NCI-H460 (cell line): ENCODE measurements around the gene FBXO9. TPM values are rescaled to one million over a fixed set of nuclear protein-coding genes. Genes with fewer than 3 reads are reported as not detected.

ENCODE experiments used
- DNase-seq: peaks from one replicate; pipeline ENCODE4 v3.0.0-alpha.2; 2016; ENCODE audit warnings: low read depth; ENCODE audit errors: extremely low read depth
- polyA plus RNA-seq: library from polyadenylated mRNA; depleted of rRNA; stranded (reverse); fragments of >200 nt; gene quantifications from 2 replicates; pipeline ENCODE4 v1.2.3, GENCODE V29; 2014; cell fraction: nucleus; rRNA removed
- total RNA-seq: library from RNA; depleted of rRNA; stranded (reverse); fragments of >200 nt; shearing (Covaris generic); gene quantifications from 2 replicates; pipeline ENCODE4 v1.2.3, GENCODE V29; 2014; rRNA removed

The FBXO9 gene
- 42.9 and 43.9 TPM in 2 replicates for total RNA-seq
- polyA plus RNA-seq, result 47.5 and 55.8 TPM in 2 replicates

- DNase-seq, result peak; percentile 35
Measured at GRCh38 chr6:53065266-53066076, at the start of gene FBXO9. FBXO9 (plus strand) TSS chr6:53065404; CDS start chr6:53065790, 386 bp downstream.

- no peak for DNase-seq
Measured at GRCh38 chr6:53015486-53015885, 49.7 kb upstream of the FBXO9 start.

- no peak for DNase-seq
Measured at GRCh38 chr6:53018446-53018845, 46.8 kb upstream of the FBXO9 start.

- DNase-seq, result no peak
Measured at GRCh38 chr6:53020005-53020744, 45.0 kb upstream of the FBXO9 start.

- no peak for DNase-seq
Measured at GRCh38 chr6:53023323-53023722, 41.9 kb upstream of the FBXO9 start.

- DNase-seq, result no peak
Measured at GRCh38 chr6:53026526-53026925, 38.7 kb upstream of the FBXO9 start.

GRCh38 chr6:53027131-53027718 lies 38.0 kb upstream of the FBXO9 start:
- DNase-seq, result no peak

- no peak for DNase-seq
Measured at GRCh38 chr6:53028467-53028866, 36.7 kb upstream of the FBXO9 start.

GRCh38 chr6:53029257-53029656 lies 35.9 kb upstream of the FBXO9 start:
- DNase-seq, result no peak

- DNase-seq, result no peak
Measured at GRCh38 chr6:53029761-53030160, 35.4 kb upstream of the FBXO9 start.

- DNase-seq, result no peak
Measured at GRCh38 chr6:53031281-53031680, 33.9 kb upstream of the FBXO9 start.

- no peak for DNase-seq
Measured at GRCh38 chr6:53032849-53033248, 32.4 kb upstream of the FBXO9 start.

- DNase-seq, result no peak
Measured at GRCh38 chr6:53033764-53034163, 31.4 kb upstream of the FBXO9 start.

GRCh38 chr6:53035549-53036213 lies 29.5 kb upstream of the FBXO9 start:
- DNase-seq, result no peak

- no peak for DNase-seq
Measured at GRCh38 chr6:53038141-53038540, 27.1 kb upstream of the FBXO9 start.

GRCh38 chr6:53038596-53038995 lies 26.6 kb upstream of the FBXO9 start:
- no peak for DNase-seq

- no peak for DNase-seq
Measured at GRCh38 chr6:53041356-53041755, 23.8 kb upstream of the FBXO9 start.

- no peak for DNase-seq
Measured at GRCh38 chr6:53042112-53042511, 23.1 kb upstream of the FBXO9 start.

GRCh38 chr6:53043581-53043980 lies 21.6 kb upstream of the FBXO9 start:
- no peak for DNase-seq

GRCh38 chr6:53044071-53044470 lies 21.1 kb upstream of the FBXO9 start:
- no peak for DNase-seq

- no peak for DNase-seq
Measured at GRCh38 chr6:53044572-53044971, 20.6 kb upstream of the FBXO9 start.
